Stimulated activated CD4-positive, alpha-beta T cell treated with anti-CD3 and anti-CD28 coated beads, TNF-alpha, amount 100 ng/mL, for 4 hours (primary cell): Measurements from ENCODE around the gene PTPRA.

ENCODE experiments used
- DNase-seq, 3 experiments: peaks; one replicate each; pipeline ENCODE4 v3.0.0-alpha.2; 2020; ENCODE audit warnings: low read depth in 3 of 3

PTPRA gene

GRCh38 chr20:2849529-2849928 is 23.8 kb upstream of the PTPRA start:
- DNase-seq = no peak

DNA sequence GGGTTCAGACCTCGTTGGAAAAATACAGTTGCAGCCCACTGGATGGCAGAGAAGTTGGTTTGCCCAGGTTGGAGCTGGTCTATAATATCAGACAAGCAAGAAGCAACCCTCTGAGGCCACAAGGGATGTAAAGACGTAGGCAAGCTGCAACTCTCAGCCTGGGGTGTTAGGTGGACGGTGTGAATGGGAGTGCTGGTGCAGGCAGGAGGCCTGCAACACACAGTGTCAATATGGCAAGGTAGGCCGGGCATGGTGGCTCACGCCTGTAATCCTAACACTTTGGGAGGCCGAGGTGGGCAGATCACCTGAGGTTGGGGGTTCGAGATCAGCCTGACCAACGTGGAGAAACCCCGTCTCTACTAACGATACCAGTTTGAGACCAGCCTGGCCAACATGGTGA is 22.2 kb upstream of the PTPRA start:
- no peak for DNase-seq

DNA sequence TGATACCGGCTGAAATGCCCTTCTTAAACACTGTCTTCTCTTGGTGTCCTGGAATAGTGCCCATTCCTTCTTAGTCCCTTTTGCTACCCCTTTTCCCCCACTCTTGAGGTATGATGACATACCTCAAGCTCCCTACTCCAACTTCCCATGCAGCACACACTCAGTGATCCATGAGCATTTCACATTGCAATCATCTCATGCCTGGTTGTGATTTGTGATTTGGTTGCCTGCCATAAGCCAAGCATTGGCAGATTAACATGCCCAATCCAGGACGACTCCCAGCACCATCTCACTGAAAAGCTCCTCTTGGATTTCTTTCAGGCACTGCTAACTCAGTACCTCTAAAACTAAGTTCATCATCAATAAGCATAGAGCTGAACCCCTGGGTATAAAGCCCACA is 14.7 kb upstream of the PTPRA start:
- DNase-seq = no peak

- DNase-seq = no peak
Measured at GRCh38 chr20:2859330-2860121, 13.8 kb upstream of the PTPRA start.

GRCh38 chr20:2864626-2865025 is 8.7 kb upstream of the PTPRA start:
- no peak for DNase-seq

DNA sequence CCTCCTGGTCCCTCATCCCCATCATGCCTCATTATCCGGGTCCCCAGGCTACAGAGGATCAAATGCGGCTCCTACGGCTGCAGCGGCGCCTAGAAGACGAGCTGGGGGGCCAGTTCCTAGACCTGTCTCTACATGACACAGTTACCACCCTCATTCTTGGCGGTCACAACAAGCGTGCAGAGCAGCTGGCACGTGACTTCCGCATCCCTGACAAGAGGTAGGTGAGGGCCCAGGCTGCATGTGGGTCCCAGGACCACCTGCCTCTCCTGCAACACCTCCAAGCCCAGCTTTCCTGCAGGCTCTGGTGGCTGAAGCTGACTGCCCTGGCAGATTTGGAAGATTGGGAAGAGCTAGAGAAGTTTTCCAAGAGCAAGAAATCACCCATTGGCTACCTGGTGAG is 8.2 kb upstream of the PTPRA start:
- DNase-seq = no peak

GRCh38 chr20:2865630-2866029 is 7.7 kb upstream of the PTPRA start:
- peak in 2 of 3 experiments; percentile 15 to 47 for DNase-seq

- DNase-seq = no peak
Measured at GRCh38 chr20:2866236-2866635, 7.0 kb upstream of the PTPRA start.

DNA sequence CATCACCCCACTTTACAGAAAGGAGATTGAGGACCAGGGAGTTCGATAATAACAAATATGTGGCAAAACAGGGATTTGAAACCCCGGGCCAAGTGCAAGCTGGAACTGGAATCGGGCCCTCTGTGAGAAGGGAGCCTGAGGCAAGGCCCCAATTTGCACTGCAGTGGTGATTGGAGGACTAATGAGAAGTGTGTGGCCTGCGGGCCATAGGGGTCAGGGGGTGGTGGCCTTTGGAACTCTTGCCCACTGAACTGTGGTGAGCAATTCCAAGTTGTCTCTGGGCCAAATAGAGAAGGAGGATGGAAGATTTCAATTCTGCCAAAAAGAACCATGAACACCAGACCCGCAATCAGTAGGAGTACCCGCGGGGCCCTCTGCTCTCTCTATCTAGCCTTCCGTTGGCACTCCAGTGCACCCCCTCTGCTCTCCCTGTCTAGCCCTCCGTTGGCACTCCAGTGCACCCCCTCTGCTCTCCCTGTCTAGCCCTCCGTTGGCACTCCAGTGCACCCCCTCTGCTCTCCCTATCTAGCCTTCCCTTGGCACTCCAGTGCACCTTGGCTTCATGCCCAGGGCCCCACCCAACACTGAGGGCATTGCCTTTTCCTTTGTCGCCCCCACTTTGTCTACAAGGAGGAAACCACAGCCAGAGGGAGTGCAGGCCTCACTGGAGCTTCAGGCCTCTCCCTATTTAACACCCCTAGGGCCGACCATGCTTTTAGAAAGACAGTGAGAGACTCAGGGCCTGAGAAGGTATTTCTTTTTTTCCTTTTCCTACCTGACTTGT is 6.0 kb upstream of the PTPRA start:
- no peak for DNase-seq

DNA sequence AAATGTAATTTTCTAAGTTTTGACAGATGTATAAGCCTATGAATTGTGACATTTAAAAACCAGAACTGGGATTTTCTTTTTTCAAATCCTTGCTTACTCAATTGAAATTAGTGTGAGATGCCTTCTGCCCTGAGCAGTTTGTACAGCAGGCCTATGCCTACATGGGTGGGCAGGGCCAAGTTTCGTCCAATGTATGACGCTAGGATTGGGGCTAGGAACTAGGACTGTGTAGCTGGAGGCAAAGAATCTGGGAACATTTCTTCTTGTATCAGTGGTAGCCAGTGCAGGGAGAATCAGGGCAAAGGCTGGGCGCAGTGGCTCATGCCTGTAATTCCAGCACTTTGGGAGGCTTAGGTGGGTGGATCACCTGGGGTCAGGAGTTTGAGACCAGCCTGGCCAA is 3.9 kb upstream of the PTPRA start:
- DNase-seq = no peak

DNA sequence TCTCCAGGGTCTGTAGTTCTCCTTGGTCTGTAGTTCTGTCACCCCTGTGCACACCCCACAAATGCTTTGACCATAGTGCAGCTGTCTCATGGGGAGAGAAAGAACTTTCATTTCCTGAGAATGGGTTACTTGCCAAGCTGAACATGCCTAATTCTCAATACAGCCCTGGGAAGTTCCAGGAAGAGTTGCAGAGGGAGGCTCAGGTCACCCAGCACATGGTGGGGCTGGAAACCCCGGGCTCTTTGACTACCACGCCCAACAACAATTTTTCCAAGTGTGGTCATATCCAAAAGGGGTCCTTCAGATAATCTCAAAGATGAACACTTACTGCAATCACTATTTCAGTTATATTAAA is 2.2 kb upstream of the PTPRA start:
- no peak for DNase-seq

DNA sequence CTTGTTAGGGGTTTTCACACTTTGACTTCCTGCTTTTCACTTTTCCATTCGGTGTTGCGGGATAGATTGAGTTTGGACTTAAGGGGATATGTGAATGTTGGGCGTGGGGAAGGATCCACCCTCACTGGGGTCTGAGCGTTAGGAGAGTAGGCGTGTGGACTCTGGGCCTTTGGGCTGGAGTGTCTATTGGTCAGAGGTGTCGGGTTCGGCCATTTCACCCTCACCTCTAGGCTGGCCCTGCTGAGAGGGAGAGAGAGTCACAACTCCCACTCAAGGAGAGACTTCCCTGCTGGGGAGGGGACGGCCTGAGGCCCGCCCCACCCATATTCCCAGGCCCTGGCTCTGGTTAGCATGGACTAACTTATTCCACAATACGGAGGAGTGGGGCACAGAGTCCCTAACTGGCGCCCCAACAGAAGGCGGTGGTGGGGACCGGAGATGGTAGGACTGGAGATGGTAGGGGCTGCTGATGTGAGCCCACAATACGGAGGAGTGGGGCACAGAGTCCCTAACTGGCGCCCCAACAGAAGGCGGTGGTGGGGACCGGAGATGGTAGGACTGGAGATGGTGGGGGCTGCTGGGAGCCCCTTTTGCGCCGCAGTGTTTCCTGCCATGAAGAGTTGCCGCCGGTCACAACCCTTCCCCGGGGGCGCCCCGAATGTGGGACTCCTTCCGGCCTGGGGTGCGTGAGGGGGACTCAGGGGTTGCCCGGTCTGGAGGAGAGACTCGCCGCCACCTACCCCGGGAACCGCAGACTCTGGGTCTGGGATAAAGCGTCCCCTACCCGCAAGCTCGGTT is 1.4 kb upstream of the PTPRA start:
- DNase-seq = no peak

DNA sequence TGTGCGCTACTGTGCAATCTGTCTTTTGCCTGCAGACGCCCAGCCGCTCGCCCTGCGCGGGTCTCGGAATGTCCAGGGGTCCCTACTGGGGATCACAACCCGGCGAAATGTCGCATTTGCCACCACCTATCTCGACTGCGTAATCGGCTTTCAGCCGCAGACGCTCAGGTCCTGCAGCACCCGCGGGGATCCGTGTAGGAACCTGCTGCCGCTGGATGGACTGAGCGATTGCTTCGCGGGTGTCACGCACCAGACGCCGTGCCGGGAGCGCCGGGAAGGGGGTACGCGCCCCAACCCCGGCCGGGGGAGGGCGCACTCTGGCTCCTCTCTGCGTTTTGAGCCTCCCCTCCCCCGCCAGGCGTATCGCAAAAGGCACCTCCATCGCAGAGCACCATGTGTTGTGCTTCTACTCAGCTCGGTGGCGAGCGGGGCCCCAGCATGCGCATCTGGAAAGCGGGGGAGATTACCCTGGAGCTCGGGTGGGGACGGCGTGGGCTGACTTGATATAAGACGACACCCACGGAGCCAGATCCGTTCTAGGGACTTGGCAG is 747 bp upstream of the PTPRA start:
- DNase-seq = peak; percentile 65 to 67 (median 65)

DNA sequence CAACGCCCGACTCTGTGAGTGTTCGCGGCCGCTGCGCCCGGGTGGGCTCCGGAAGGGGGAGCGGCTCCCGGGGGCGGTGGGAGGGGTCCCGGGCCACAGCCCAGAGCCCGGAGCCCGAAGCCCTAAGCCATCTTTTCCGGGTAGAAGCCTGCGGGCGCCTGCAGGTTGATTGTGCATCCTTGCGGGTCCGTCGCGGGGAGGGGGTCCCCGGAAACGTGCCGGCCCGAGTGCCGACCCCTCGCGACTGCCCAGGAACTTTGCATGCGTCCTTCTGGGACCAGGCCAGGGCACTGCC is 413 bp downstream of the PTPRA start:
- peak in 2 of 3 experiments; percentile 22 to 50 for DNase-seq

GRCh38 chr20:2874456-2874855 is 1.2 kb downstream of the PTPRA start:
- DNase-seq = no peak

DNA sequence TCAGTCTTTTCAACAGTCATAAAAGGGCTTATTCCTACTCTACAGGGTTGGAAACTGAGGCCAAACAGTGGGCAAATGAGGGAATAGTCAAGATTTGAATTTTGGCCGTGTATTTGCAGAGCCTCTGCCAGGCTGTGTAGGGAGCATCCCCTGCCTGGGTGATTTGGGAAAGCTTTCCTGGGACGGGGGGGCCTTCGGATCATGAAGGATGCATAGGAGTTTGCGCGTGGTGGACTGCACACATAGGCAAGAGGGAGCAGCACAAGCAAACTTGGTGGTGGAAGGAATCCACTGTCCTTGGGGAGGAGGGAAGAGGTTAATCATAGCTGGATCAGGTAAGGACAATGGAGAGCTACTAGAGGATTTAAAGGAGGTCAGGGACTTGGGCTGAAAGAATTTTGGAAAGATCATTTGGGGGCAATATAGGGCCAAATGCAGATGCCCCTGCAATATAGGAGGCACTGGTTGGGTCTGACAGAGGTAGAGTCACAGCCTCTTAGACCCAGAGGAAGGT is 2.5 kb downstream of the PTPRA start:
- no peak for DNase-seq

DNA sequence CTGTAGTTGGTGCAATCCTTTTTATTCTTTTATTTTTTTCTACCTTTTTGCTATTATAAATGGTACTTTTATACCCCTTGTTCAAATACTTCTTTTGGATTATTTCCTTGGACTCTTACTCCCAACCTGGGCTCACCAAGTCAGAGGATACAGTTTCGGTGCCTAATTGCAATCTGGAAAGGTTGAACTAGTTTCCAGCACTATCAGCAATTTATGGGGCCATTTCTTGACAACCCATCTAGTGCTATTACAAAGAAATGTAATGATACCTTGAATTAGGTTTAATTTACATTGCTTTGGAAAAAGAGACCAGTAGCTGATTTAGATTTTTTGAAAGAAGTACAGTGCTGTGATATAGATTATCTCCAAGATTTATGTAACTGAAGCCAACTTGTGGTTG is 5.2 kb downstream of the PTPRA start:
- DNase-seq = no peak

DNA sequence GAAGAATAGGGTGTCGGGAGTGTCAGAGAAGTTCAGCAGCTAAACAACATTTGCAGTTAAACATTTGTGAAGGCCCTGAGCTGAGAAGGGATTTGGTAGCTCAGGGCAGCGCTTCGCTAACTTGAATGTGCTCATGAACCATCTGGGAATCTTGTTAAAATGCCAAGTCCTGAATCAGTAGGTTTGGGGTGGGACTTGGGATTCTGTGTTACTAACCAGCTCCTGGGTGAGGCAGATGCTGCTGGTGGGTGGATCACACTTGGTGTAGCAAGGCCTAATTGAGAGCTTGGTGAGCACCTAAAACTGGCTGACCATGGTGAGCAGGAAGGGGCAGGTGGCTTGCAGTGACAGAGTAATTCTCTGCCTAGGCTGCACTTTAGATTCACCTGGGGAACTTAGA is 5.9 kb downstream of the PTPRA start:
- DNase-seq = no peak

DNA sequence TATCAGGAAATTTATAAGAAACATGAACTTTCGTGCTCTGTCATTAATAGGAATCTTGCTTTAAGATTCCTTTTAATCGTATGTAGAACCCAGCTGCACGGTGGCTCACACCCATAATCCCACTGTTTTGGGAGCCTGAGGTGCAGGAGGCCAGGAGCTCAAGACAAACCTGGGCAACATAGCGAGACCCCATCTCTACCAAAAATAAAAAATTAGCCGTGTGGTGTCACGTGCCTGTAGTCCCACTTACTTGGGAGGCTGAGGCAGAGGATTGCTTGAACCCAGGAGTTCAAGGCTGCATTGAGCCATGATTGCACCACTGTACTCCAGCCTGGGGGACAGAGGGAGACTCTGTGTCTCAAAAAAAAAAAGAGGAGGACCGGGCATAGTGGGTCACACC is 7.4 kb downstream of the PTPRA start:
- DNase-seq = no peak

GRCh38 chr20:2883726-2884637 is 10.7 kb downstream of the PTPRA start:
- no peak for DNase-seq

- no peak for DNase-seq
Measured at GRCh38 chr20:2887715-2888114, 14.4 kb downstream of the PTPRA start.
